K562 (cell line): ENCODE data around the gene MACF1. TPM values are rescaled to one million over a fixed set of nuclear protein-coding genes. Genes with fewer than 3 reads are reported as not detected.

Source experiments
- ATAC-seq: fragments of 200-7000 bp; cut with Tn5 transposase; 3 replicates; pipeline ENCODE4 v1.9.1; 2020; ENCODE audit warnings: moderate library complexity
- BruUV-seq: library from RNA; stranded (reverse); fragments of 400-500 nt; replicated peaks from 2 replicates; lab custom pipeline; 2021; lab: Mats Ljungman, UMichigan
- CTCF ChIA-PET: fragments of 300-600 bp; formaldehyde crosslinking; extraction: SDS; loops from one replicate; lab custom pipeline; 2021; ENCODE audit warnings: low intra/inter-chr PET ratio; lab: Yijun Ruan, JAX
- POLR2A ChIA-PET: fragments of 300-600, 350-650 bp; sonication (Branson Sonifier 250); formaldehyde crosslinking; extraction: SDS; loops from one replicate; lab custom pipeline; 2021; ENCODE audit warnings: antibody characterized with exemption, inconsistent platforms; lab: Yijun Ruan, JAX
- DNase-seq, 4 experiments: peaks; one replicate each; pipeline versions ENCODE4 v3.0.0 to v3.0.0-alpha.2; 2011 to 2018; ENCODE audit warnings: low spot score in 3 of 4, mixed read lengths in 3 of 4; ENCODE audit errors: extremely low read depth in 1 of 4
- FAIRE-seq: peaks from 2 replicates; lab custom pipeline; 2011; peaks lifted over from hg19 to GRCh38; lab: Jason Lieb, UNC
- H2AFZ ChIP-seq: 2 replicates; pipeline ENCODE4 v1.6.0; 2011; ENCODE audit warnings: low read depth, low read length, control low read depth, inconsistent platforms
- H3K27ac ChIP-seq: fragments of 200-600 bp; 3 replicates; pipeline ENCODE4 v1.8.0; 2011; ENCODE audit warnings: low read depth, mild to moderate bottlenecking, control low read depth, inconsistent platforms, low read length, moderate library complexity, mixed read lengths; ENCODE audit errors: extremely low read depth
- H3K27me3 ChIP-seq, 2 experiments: fragments of 300-600 bp in 1 of 2; 2 replicates in 1 of 2; 3 replicates in 1 of 2; pipeline versions ENCODE4 v1.6.0 to v1.8.0; 2011; ENCODE audit warnings: inconsistent platforms in 2 of 2, low read length in 2 of 2, mild to moderate bottlenecking in 1 of 2, mixed read lengths in 1 of 2, moderate library complexity in 1 of 2; ENCODE audit not compliant: control insufficient read depth in 2 of 2, insufficient read depth in 2 of 2
- H3K36me3 ChIP-seq: fragments of 300-600 bp; 3 replicates; pipeline ENCODE4 v1.8.0; 2011; ENCODE audit warnings: mild to moderate bottlenecking, low read length, inconsistent platforms; ENCODE audit not compliant: control insufficient read depth, insufficient read depth
- H3K4me1 ChIP-seq, 2 experiments: fragments of 200-600 bp in 1 of 2; replicated peaks in 1 of 2; 2 replicates in 1 of 2; 3 replicates in 1 of 2; pipeline versions ENCODE4 v1.5.1 to v1.8.0; 2011; ENCODE audit warnings: inconsistent platforms in 2 of 2, low read length in 2 of 2, mild to moderate bottlenecking in 1 of 2, mixed read lengths in 1 of 2, moderate library complexity in 1 of 2; ENCODE audit not compliant: control insufficient read depth in 2 of 2, insufficient read depth in 2 of 2
- H3K4me2 ChIP-seq: 2 replicates; pipeline ENCODE4 v1.6.1; 2011; ENCODE audit warnings: low read length, control low read depth, inconsistent platforms, mixed read lengths; ENCODE audit not compliant: insufficient read depth
- H3K4me3 ChIP-seq: fragments of 200-600 bp; sonication (generic), shearing (Covaris generic); 2 replicates; pipeline ENCODE4 v1.5.1; 2016; ENCODE audit warnings: control low read depth, inconsistent platforms
- H3K79me2 ChIP-seq: fragments of 200-600 bp; 3 replicates; pipeline ENCODE4 v1.8.0; 2011; ENCODE audit warnings: low read length, inconsistent platforms; ENCODE audit not compliant: control insufficient read depth, insufficient read depth
- H3K9ac ChIP-seq, 2 experiments: 2 replicates each; pipeline versions ENCODE4 v1.6.0 to v1.6.1; 2011; ENCODE audit warnings: low read depth in 2 of 2, low read length in 2 of 2, control low read depth in 1 of 2, inconsistent platforms in 1 of 2, mild to moderate bottlenecking in 1 of 2, mixed read lengths in 1 of 2; ENCODE audit not compliant: insufficient read depth in 1 of 2
- H3K9me1 ChIP-seq: one replicate; pipeline ENCODE4 v1.6.0; 2011; ENCODE audit warnings: inconsistent platforms, mild to moderate bottlenecking, low read length, moderate library complexity; ENCODE audit not compliant: control insufficient read depth, insufficient read depth
- H3K9me3 ChIP-seq: replicated peaks from 2 replicates; pipeline ENCODE4 v1.5.1; 2011; ENCODE audit warnings: low read depth, low read length, inconsistent platforms; ENCODE audit not compliant: control insufficient read depth, insufficient read depth
- H4K20me1 ChIP-seq: replicated peaks from 2 replicates; pipeline ENCODE4 v1.6.1; 2011; ENCODE audit warnings: low read length, inconsistent platforms, mixed read lengths; ENCODE audit not compliant: control insufficient read depth, insufficient read depth
- DIDO1 ChIP-seq: fragments of 450-650 bp; IDR thresholded peaks from 2 replicates; pipeline ENCODE4 v1.6.1; 2016; ENCODE audit warnings: low read depth, missing biosample characterization, missing genetic modification characterization
- HMBOX1 ChIP-seq: sonication (generic); IDR thresholded peaks from 2 replicates; pipeline ENCODE4 v1.6.1; 2016
- MAFF ChIP-seq: IDR thresholded peaks from 2 replicates; pipeline ENCODE4 v1.6.1; 2012; ENCODE audit warnings: low read length, improper control_type of control experiment
- MED1 ChIP-seq: sonication (generic); formaldehyde crosslinking; IDR thresholded peaks from 2 replicates; pipeline ENCODE4 v1.8.1; 2023; ENCODE audit warnings: missing genetic modification reagents, borderline replicate concordance
- MEIS2 ChIP-seq: fragments of 450-650 bp; IDR thresholded peaks from 2 replicates; pipeline ENCODE4 v1.6.1; 2014; ENCODE audit warnings: mild to moderate bottlenecking; ENCODE audit not compliant: partially characterized antibody
- MYNN ChIP-seq, 2 experiments: sonication (generic); formaldehyde crosslinking in 1 of 2; IDR thresholded peaks; 2 replicates each; pipeline versions ENCODE4 v1.5.0 to v1.6.1; 2016 to 2020; ENCODE audit warnings: antibody characterized with exemption in 1 of 2, missing genetic modification reagents in 1 of 2
- NCOR1 ChIP-seq: fragments of 450-650 bp; IDR thresholded peaks from 2 replicates; pipeline ENCODE4 v1.6.1; 2016; ENCODE audit warnings: mild to moderate bottlenecking, moderate library complexity
- NFE2L1 ChIP-seq: fragments of 450-650 bp; IDR thresholded peaks from 2 replicates; pipeline ENCODE4 v1.6.1; 2016; ENCODE audit warnings: missing genetic modification characterization, low read depth, mild to moderate bottlenecking, missing compliant biosample characterization, moderate library complexity, borderline replicate concordance
- PBX2 ChIP-seq, 2 experiments: IDR thresholded peaks in 1 of 2; conservative IDR thresholded peaks in 1 of 2; 2 replicates each; pipeline ENCODE4 v1.6.1; 2016; ENCODE audit warnings: low read depth in 2 of 2, mild to moderate bottlenecking in 1 of 2, missing compliant biosample characterization in 1 of 2, missing genetic modification characterization in 1 of 2, moderate library complexity in 1 of 2
- PKNOX1 ChIP-seq: fragments of 450-650 bp; IDR thresholded peaks from 2 replicates; pipeline ENCODE4 v1.6.1; 2016
- SAFB2 ChIP-seq: fragments of 200-400 bp; formaldehyde crosslinking; IDR thresholded peaks from 2 replicates; pipeline ENCODE4 v1.6.1; 2018; ENCODE audit warnings: borderline replicate concordance, low read length, low read depth, moderate library complexity; ENCODE audit not compliant: severe bottlenecking
- ZEB2 ChIP-seq: fragments of 450-650 bp; IDR thresholded peaks from 2 replicates; pipeline ENCODE4 v1.6.1; 2016
- ZKSCAN3 ChIP-seq: fragments of 250-450 bp; sonication (Bioruptor Pico); IDR thresholded peaks from 2 replicates; pipeline ENCODE4 v1.4.0; 2020
- ZNF239 ChIP-seq: fragments of 250-450 bp; sonication (Bioruptor Pico); IDR thresholded peaks from 2 replicates; pipeline ENCODE4 v1.4.0; 2020; ENCODE audit warnings: mild to moderate bottlenecking
- ZNF696 ChIP-seq: fragments of 250-450 bp; sonication (Bioruptor Pico); conservative IDR thresholded peaks from 2 replicates; pipeline ENCODE4 v1.4.0; 2020; ENCODE audit warnings: mild to moderate bottlenecking, moderate library complexity
- WGBS: fragments of 100-300 bp; shearing (Covaris generic); methylation state at CpG from one replicate; pipeline ENCODE4 v1.1.6; 2016; ENCODE audit warnings: low coverage, mixed read lengths; ENCODE audit not compliant: insufficient coverage; ENCODE audit errors: missing lambda C conversion rate; 5-methylcytosine and 5-hydroxymethylcytosine counted together
- in situ Hi-C: fragments of 300-500 bp; cut with MboI; formaldehyde crosslinking; loops from 4 replicates; pipeline ENCODE4 v1.15.0; 2018; ENCODE audit warnings: inconsistent platforms, mixed read lengths
- intact Hi-C: fragments of 100-400 bp; cut with micrococcal nuclease; formaldehyde crosslinking; loops from 2 replicates; pipeline ENCODE4 v1.14.2; 2022
- polyA plus RNA-seq, 8 experiments: library from polyadenylated mRNA; depleted of rRNA in 4 of 8; stranded (reverse) in 5 of 8; unstranded in 3 of 8; fragments of >200 nt; fragmentation: Nextera tagmentation in 2 of 8; fragmentation: Illumina TruSeq in 1 of 8; extraction: Ambion mirVana in 2 of 8; extraction: Trizol in 1 of 8; gene quantifications; 2 replicates each; pipeline versions ENCODE4 v1.2.1 to v1.2.3, GENCODE V29; 2011 to 2014; ENCODE audit warnings: inconsistent platforms in 1 of 8, missing spikeins in 1 of 8
- total RNA-seq, 7 experiments: library from RNA; depleted of rRNA in 6 of 7; stranded (reverse); fragments of >200 nt in 6 of 7; fragmentation: Illumina TruSeq in 2 of 7; extraction: Trizol in 2 of 7; gene quantifications; 2 replicates each; pipeline versions ENCODE4 v1.2.1 to v1.2.3, GENCODE V29; 2011 to 2021; ENCODE audit warnings: low replicate concordance in 1 of 7
- TF ChIP-seq, protein P1 (sequence below): sonication (generic); formaldehyde crosslinking; IDR thresholded peaks from 2 replicates; pipeline ENCODE4 v1.8.0; 2022; ENCODE audit warnings: mild to moderate bottlenecking, missing genetic modification reagents

The MACF1 gene
- total and polyA plus RNA-seq, 9 of the 15 experiments (the other 6 are each of a cell fraction or from before 2014, with no cell fraction given): 13.2 to 232 (median 112) TPM

DNA sequence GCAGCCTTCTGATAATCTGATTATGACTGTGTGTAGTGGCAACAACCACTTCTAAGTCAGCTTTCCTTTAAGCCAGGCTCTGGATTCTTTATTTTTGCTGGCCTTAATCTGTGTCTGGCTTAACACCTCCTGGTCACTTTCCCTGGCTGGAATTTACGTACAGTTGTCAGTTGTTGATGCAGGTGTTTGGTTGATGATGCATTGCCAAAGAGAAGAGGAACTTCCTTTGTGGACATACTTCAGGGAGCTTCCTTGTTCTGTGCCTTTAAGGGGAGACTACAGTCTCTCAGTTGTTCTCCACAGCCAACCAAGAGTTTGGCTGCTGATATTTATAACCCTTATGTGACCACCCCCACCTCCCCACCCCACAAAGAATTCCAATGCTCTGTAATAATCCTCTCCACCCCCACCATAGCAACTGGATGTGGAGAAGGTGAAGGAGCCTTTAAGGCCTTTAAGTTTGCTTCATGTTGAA is 190.9 kb downstream of the MACF1 start:
- H3K9ac ChIP-seq: no peak overlapping the region; a peak in 1 of 4 replicates
- H3K79me2 ChIP-seq: peaks cover 72% of the 10 kb centered on the region
- no peak for FAIRE-seq
- in situ Hi-C loops (no loop called here), intact Hi-C loops (no loop called here)
- no TSS peak for BruUV-seq
- H3K4me1 ChIP-seq: peaks cover 29 to 72% of the 10 kb centered on the region in 2 experiments
- H2AFZ ChIP-seq: no peak overlapping the region
- H3K36me3 ChIP-seq: peaks cover 13% of the 10 kb centered on the region; the same call in 1 of the 3 replicates
- peak in 1 of 4 experiments; percentile 41 for DNase-seq
- 0 out of 3 replicates have a peak, but pooled peaks have one; percentile 5 for ATAC-seq
- H3K4me3 ChIP-seq: no peak overlapping the region
- peak overlapping the region; percentile 44; the same call in 2 of the 3 replicates for H3K27ac ChIP-seq
- CTCF ChIA-PET: no interaction called here
- H3K4me2 ChIP-seq: no peak overlapping the region
- peaks cover 3% of the 10 kb centered on the region for H3K9me1 ChIP-seq
- no peaks in the 10 kb centered on the region for H3K27me3 ChIP-seq
- POLR2A ChIA-PET: interaction anchor here (0.6 to 2.1 kb wide), 7 partner anchors 9 to 256 kb away, joined by 3 to 12 read pairs (median 4); no protein-coding TSS in a partner anchor
- no peaks in the 10 kb centered on the region for H4K20me1 ChIP-seq
- H3K9me3 ChIP-seq: no peaks in the 10 kb centered on the region
- WGBS: 5% methylated on average over 1 of the region's 1 CpG
- no peak for TF ChIP-seq PBX2 (CRISPR knock-in tag; IDR thresholded peaks at IDR 0.05; ENCODE audit: low read depth)
- TF ChIP-seq PBX2 (tag; conservative IDR thresholded peaks at IDR 0.05; ENCODE audit: low read depth): 0 out of 2 replicates have a peak, but pooled peaks have one; percentile 6
- no peak for TF ChIP-seq ZNF239 (CRISPR knock-in tag)
- TF ChIP-seq HMBOX1: peak; percentile 22; the same call in 1 of the 2 replicates
- TF ChIP-seq DIDO1: 0 out of 2 replicates have a peak, but pooled peaks have one; percentile 8
- no peak for TF ChIP-seq ZKSCAN3 (CRISPR knock-in tag)
- no peak for TF ChIP-seq MED1 (CRISPR knock-in tag)
- TF ChIP-seq PKNOX1: peak; percentile 29; the same call in 1 of the 2 replicates
- peak; percentile 49 for TF ChIP-seq MEIS2
- no peak for TF ChIP-seq NCOR1
- no peak for TF ChIP-seq MAFF
- no peak for TF ChIP-seq MYNN (IDR thresholded peaks at IDR 0.05)
- TF ChIP-seq MYNN (CRISPR knock-in tag; IDR thresholded peaks at IDR 0.05): no peak
- no peak for TF ChIP-seq ZNF696 (CRISPR knock-in tag)
- TF ChIP-seq, protein P1, sequence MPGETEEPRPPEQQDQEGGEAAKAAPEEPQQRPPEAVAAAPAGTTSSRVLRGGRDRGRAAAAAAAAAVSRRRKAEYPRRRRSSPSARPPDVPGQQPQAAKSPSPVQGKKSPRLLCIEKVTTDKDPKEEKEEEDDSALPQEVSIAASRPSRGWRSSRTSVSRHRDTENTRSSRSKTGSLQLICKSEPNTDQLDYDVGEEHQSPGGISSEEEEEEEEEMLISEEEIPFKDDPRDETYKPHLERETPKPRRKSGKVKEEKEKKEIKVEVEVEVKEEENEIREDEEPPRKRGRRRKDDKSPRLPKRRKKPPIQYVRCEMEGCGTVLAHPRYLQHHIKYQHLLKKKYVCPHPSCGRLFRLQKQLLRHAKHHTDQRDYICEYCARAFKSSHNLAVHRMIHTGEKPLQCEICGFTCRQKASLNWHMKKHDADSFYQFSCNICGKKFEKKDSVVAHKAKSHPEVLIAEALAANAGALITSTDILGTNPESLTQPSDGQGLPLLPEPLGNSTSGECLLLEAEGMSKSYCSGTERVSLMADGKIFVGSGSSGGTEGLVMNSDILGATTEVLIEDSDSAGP: peak; percentile 59
- no peak for TF ChIP-seq SAFB2
- TF ChIP-seq ZEB2: peak; percentile 60; the same call in 1 of the 2 replicates
- TF ChIP-seq NFE2L1: no peak
